ENCODE results near the gene SMARCC1.

SMARCC1 gene

GRCh38 chr3:47565734-47566550, 215.8 kb downstream of the SMARCC1 start:
- DNase-seq (ENCODE audit: low read depth in 1 of 2, low spot score in 1 of 2), result no peak

GRCh38 chr3:47556351-47556750, 225.3 kb downstream of the SMARCC1 start:
- DNase-seq (ENCODE audit: low read depth in 1 of 2, low spot score in 1 of 2), result no peak

- no peak for DNase-seq (ENCODE audit: low read depth in 1 of 2, low spot score in 1 of 2)
Measured at GRCh38 chr3:47554335-47554734, 227.4 kb downstream of the SMARCC1 start.

- no peak for DNase-seq (ENCODE audit: low read depth in 1 of 2, low spot score in 1 of 2)
Measured at GRCh38 chr3:47553407-47553806, 228.3 kb downstream of the SMARCC1 start.

GRCh38 chr3:47542471-47543173, 239.1 kb downstream of the SMARCC1 start:
- DNase-seq (ENCODE audit: low read depth in 1 of 2, low spot score in 1 of 2), result no peak

GRCh38 chr3:47541583-47542108, 240.0 kb downstream of the SMARCC1 start:
- DNase-seq (ENCODE audit: low read depth in 1 of 2, low spot score in 1 of 2), result no peak

- no peak for DNase-seq (ENCODE audit: low read depth in 1 of 2, low spot score in 1 of 2)
Measured at GRCh38 chr3:47540281-47540680, 241.4 kb downstream of the SMARCC1 start.

GRCh38 chr3:47536967-47537366, 244.7 kb downstream of the SMARCC1 start:
- DNase-seq (ENCODE audit: low read depth in 1 of 2, low spot score in 1 of 2), result no peak

GRCh38 chr3:47536221-47536891, 245.3 kb downstream of the SMARCC1 start:
- DNase-seq (ENCODE audit: low read depth in 1 of 2, low spot score in 1 of 2), result no peak
